GM21367 (cell line): ENCODE measurements around the gene CCDC70.

Experiments
- ATAC-seq: cut with Tn5 transposase; IDR thresholded peaks from one replicate; pipeline ENCODE4 v1.9.1; 2021; ENCODE audit not compliant: unreplicated experiment

CCDC70 gene

DNA sequence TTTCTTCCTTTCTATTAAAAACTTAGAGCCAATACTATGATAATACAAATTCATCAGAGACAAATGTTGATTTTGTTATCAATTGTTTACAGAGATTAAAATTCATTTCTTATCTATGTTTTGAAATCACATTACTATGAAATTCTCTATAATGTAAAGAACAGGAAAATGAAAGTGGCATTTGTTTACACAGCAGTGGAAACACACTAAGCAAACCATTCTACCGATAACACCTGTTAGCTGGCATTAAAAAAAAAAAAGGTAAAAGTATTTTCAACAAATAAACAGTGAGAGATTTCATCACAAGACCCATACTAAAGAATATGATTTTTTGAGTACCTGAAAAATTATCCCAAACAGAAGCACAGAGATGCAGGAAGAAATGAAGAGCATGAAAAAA lies 4.8 kb upstream of the CCDC70 start:
- ATAC-seq = no peak

DNA sequence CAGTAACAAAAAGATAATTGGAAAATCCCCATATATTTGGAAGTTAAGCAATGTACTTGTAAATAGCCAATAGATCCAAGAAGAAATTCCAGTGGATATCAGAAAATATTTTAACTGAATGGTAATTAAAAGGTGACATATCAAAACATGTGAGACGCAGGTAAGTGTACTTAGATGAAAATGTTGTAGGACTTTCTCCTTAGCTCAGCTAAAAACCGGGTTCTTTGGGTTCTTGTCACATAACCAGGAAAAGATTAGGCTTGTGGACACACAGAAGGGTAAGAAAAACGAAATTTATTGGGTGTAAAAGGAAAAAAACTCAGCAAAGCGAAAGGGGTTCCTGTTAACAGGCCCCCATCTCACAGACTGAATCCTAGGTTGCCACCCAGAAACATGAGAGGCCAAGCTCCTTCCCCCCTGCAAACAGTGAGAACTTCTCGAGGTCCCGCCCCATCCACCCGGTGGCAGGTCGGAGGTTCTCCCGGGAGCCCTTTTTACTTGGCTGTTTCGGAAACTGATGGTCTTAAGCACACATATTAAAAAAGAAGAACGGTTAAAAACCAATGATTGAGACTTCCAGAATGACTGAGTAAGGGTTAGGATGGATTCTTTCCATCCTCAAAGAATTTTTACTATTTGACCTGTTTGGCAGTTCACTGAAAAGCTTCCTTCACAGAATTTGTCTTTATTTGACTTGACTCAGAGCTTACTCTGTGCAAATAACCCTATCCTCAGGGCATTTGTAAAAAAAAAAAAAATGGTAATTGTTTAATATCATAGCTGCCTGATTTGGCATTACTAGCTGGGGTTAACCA lies 3.1 kb upstream of the CCDC70 start:
- no peak for ATAC-seq

DNA sequence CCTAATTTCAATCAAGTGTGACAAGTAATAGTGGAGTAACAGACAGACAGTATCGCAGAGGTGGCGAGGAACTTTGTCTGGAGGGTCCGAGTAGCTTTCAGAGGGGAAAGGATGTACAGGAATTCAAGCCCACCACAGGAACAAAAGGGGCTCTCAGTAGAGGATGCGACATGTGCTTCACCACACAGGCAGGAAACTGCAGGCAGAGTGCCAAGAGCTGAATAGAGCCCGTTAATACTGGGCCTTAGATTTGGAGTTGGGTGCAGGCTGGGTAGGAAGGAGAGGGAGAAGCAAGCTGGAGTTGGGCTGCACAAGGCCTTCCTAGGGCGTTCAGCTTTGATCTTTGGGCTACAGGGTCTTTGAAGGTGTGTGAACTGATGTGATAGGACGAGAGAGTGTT lies 1.2 kb downstream of the CCDC70 start:
- ATAC-seq = no peak

DNA sequence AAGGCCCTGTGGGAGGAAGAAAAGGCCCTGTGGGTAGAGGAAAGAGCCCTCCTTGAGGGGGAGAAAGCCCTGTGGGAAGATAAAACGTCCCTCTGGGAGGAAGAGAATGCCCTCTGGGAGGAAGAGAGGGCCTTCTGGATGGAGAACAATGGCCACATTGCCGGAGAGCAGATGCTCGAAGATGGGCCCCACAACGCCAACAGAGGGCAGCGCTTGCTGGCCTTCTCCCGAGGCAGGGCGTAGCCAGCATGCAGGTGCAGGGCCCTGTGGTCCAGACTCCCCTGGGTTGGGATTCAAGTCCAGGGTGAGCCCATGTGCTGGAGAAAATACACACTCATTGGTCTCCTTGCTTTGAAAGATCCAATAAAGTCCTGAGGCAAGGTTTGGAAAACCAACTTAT lies 4.1 kb downstream of the CCDC70 start:
- no peak for ATAC-seq

DNA sequence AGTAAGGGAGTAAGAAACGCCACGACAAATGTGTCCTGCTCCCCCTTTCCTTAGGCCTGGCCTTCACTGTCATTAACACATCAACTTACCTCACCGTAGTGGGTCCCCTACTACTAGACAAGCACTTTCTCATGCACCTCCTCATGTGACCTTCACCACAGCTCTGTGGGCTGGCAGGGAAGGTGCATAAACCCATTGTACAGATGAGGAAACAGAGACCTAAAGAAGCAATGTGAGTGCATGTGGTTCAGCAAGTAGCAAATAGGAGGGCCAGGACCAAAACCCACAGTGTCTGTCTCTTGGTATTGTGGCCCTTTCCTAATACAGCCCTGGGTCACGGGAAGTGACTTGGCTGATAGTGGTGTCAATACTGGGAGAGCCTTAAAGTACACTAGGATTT lies 5.3 kb downstream of the CCDC70 start:
- ATAC-seq = no peak

DNA sequence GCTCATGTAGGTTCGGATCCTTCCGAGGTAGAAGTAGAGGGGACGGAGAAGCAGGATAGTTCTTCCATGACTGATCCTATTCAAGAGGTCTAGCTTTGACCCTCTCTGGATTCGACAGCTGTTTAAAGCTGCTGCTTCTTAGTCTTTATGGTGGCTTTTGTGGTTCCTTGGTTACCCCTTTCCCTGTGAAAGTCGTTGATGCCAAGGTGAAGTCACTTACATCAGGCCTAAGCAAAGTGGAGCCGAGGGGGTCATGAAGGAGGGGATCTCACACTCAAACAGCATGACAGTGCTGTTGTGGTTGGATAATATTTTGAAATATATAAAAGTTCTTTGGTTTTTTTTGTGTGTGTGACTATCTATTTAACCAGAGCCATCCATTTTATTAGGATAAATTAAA lies 8.1 kb downstream of the CCDC70 start:
- no peak for ATAC-seq

DNA sequence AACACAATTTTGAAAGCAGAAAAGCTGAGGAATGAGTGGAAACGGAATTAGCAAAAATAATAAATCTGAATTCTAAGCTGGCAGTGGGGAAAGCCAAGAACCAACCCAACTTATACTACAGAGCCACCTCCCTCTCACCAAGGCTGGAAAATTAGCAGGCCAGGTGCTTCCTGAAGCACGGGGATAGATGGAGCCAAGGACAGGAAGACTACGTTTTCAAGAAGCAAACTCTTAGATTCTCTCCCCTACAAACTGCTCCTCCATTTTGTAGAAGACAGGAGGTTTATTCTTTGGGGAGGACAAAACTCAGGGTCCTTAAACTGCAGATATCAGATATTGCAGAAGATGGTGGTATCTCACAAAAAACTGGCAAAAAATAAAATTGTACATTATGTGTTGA lies 8.8 kb downstream of the CCDC70 start:
- ATAC-seq = no peak

DNA sequence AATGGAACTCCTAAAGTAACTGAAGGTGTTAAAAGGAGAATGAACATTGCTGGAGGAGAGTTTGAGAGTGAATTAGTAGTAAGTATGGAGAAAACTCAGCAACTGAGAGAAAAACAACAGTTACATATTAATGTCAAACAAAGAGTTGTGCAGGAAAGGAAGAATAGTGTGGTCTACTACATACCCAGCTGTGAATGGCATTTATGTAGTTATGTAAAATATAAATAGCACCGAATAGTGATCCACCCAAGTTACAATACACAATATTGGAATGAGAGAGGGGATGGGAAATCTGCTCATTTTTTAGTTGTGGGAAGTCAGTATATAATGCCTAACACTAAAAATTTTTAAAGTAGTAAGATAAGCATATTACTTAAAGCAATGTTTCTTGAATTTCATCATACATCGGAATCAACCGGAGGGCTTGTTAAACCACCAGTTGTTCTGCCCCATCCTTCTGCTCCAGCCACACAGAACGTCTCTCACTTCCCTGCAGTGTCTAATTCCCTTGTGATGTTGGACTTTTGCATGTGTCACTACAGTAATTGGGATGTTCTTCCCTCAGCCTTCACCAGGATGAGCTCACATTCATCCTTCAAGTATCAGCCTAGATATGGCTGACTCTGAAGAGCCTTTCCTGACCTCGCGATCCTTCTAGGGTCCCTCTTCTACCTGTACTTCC lies 11.5 kb downstream of the CCDC70 start:
- ATAC-seq = no peak

DNA sequence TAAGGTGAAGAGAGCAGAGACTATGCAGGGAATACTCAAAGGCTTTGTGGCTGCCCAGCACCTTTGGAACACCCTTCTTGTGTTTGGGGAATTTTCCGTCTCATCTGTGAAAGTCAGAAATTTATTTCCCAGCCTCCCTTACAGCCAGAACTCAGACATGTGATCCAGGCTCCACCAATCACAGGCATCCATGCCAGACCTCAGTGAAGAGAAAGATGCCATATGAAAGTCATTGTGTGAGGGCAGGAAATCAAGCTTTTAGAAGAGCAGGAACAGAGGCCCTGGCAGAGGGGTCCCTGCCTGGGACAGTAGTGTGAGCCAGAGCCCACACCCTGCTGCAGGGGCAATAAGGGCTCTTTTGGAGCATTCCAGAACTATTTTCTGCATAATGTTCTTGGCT lies 12.1 kb downstream of the CCDC70 start:
- no peak for ATAC-seq

DNA sequence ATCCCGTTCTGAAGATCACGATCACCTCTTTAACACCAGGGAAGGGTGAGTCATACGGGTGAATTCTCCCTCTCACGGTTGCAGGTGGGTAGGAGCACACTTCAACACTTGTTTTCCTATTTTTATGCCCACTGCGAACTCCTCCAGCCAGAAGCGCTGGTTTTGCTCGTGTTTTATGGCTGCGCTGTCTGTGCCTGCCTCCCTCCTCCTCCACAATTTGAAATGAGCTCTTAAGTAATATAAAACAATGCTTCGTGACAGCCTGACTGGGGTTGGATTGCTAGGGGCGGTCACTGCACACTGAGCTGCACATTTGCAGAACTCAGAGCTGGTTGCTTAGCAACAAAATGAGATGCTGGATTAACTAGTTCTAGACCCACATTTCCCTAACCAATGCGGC lies 12.9 kb downstream of the CCDC70 start:
- no peak for ATAC-seq

DNA sequence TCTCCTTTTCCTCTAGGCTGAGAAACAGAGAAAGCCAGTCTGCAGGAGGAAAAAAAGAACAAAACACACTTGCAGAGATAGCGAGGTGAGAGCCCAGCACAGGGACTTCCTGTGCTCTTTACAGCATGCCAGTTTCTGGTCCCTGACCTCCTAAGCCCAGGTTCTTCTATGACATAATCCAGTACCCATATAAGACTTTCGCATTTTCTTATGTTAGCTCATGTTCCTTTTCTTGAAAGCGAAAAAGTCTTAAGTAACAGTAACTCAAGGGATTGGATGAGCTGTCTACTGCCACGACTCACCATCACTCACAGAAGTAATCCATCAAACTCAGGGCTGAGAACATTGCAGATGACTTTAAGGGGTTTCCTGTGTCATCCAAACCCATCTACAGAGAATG lies 17.4 kb downstream of the CCDC70 start:
- no peak for ATAC-seq

DNA sequence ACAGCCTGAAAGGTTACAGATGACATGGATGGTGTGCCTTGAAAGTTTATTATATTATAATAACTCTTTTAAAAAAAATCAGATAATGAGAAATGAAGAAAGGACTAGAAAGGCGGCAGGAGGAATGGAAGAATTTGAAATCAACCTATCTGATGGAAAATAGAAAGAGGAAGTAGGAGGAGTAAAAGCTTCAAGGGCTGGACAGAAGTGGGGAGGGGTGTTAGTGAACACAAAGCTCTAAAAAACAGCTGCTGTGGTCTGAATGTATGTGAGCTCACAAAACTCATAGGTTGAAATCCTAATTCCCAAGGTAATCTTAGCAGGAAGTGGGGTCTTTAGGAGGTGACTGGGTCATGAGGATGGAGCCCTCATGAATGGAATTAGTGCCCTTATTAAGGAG lies 19.5 kb downstream of the CCDC70 start:
- no peak for ATAC-seq

DNA sequence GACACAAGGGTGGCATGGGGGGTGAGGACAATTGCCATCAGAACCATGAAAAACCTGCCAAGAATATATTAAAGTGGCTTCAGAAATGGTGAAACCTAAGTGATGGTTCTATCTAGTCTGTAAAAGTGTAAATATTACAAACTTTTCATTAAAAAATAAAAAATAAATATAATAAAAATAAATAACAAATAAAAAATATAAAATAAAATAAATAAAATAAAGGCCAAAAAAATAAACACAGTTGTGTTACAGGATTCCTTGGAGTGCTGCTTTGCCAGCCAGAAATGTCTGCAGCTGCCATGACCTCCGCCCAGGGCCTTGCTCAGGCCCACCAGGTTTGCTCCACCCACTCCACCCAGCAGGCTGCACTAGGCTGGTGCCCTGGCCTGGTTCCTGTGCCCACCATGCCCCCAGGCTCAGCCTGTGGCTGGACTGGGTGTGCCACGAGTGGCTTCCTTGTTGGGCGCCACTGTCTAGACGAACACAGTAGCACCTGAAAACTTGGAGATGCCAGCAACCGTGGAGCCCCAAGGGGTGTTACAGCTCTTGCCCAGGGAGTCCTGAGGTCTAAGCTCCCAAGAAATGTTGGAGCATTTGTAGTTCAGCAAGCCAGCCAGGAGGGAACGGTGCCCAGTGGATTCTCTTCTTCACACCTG lies 20.9 kb downstream of the CCDC70 start:
- ATAC-seq = no peak

DNA sequence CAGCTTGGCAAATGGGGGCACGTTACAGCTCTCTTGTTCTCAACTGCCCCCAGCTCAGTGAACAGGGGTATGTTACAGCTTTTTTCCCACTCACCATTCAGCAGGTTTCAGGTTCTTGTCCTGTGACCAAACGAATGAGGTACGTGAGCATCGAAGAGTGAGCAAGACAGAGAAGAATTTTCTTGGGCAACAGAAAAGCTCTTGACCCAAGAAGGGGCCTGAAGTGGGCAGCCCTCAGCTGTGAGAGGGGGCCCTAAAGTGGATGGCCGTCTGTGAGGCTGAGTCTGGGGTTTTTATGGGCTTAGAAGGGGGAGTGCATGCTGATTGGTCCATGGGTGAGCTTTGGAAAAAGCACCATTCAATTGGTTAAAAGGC lies 21.4 kb downstream of the CCDC70 start:
- no peak for ATAC-seq

DNA sequence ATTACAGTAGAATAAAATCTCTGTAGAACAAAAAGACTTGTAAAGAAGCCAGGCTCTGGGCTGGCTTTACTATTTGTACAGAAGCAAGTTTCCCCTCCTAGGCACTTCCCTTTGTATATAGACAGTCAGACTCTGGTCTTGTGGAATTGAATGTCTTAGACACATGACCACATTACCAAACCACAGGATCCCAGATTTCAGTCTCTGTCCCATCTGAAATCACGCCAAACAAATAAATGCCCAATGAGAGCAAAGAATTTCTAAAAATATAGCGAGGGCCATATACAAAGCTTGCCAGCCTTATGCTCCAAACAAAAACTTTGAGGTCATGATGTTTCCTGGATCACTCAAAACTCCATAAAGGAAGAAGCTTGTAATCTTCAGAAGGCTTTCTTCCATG lies 23.9 kb downstream of the CCDC70 start:
- no peak for ATAC-seq

DNA sequence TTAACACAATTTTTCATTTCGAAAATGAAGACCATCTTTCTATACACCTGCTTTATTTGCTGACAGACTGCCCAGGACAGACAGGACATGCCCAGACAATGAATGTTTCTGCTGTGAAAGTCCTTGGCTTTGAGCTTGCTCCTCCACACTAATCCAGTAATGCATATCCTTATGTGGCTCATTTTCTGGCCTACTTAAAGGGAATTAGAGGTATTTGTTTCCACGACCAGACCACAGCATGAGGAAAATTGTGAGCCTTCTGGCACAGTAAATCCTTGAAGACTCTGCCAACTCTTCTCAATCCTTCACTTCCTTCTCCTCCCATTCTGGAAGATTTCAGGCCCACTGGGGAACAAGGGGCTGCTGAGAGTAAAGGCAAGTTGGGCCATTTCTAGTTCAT lies 25.7 kb downstream of the CCDC70 start:
- no peak for ATAC-seq

DNA sequence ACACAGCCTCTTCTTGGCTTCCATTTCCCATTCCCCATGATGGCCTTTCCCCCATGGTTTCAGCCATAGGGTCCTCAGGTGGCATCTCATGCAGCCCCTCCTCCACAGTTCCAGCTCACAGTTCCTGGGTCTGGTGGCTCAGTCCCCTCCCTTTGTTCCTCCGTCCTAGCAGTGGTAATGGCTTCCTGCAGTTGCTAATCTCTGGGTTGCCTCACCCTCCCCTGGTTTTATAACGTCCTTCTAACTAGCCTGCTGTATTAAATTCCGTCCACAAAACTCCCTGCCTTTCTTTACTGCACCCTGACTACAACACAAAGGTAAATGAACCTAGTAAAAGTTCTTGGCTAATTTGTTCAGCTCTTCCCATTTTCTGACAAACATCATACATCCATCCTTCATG lies 30.9 kb downstream of the CCDC70 start:
- no peak for ATAC-seq

DNA sequence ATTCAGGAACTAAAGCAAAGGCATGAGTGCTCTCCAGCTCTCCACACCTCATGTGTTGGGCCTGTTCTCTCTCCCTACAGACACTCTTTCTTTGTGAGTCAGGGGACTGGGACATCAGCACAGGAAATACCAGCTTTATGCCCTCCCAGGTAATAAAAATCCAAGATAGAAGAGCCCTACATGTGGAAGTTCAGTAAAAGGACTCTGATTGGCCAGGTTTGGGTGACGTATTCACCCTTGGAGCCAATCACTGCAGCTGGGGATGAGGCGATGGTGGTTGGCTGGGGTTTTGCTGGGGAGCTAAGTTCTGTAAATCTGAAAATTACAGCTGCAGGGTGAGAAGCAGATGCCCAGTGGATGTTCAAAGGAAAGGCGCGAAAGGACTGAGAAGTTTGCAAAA lies 32.5 kb downstream of the CCDC70 start:
- no peak for ATAC-seq

DNA sequence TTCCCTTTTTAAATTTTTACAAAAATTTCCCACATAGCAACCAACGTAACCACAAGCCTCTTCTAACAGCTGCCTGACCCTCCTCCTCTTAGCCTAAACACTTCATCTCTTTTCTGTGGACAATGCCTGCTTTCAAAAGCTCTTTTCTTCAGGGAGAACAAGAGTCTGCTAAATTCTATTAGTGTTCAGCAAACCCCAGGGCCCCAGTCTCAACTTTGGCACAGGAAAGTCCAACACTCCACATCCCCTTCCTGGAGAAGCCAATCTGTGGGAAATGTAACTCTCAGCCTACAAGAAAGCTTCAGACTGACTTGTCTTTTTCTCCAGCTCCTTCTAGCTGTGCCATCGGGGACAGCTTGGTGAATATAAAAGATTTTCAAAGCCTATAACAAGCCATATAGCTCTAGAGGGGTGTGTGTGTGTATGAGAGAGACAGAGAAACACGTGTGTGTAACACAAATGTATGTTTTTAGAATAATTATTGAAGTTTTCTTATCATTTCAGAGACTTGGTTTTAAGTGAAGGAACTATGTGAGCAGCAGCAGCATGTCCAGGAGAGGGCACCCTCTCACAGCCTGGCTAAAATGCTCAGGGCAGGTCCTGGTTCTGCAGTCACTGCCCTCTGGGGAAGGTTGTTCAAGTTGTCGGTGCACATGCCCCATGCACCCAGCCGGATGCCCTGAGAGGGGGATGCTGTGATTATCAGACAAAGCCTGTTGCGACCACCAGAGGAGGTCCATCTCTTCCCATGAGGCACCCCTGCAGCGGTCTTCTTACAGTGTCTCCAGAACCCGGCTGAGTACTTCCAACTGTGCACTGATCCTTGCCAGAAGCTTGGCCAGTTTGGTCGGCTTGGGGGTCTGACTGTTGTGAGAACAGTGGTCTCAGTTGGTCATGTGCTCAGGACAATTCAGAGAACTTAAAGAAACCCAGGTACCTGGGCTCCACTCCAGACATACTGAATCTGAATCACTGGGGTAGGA lies 34.4 kb downstream of the CCDC70 start:
- ATAC-seq = peak; percentile 84

DNA sequence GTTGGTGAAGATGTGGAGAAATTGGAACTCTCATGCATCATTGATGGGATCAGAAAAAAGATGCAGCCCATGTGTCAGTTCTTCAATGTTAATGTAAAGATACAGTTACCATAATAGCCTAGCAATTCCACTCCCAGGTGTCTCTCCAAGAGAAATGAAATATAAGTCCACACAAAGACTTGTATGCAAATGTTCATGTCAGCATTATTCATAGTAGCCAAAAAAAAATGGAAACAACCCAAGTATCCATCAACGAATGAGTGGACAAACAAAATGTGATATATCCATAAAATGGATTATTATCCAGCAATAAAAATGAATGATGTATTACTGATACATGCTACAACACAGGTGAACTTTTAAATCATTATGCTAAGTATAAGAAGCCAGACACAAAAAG lies 38.7 kb downstream of the CCDC70 start:
- no peak for ATAC-seq

DNA sequence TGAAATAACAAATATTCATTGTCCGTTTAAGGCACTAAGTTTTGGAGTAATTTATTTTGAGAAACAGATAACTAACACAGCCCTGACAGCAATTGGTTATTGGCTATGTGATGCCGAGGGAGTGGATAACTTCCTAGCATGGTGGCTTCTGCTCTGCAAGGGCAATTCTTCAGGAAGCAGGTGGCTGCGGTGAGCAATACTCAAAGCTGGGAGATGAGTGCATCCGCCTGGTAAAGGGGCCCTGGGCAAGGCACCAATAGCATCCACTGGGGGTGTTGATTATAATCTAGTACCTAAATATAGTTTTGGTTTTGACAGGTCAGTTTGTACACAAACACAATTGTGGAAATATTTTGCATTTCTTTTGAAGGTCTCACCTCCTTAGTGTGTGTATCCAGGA lies 41.0 kb downstream of the CCDC70 start:
- no peak for ATAC-seq
